ENCODE measurements around the gene ST6GALNAC3.

DNA sequence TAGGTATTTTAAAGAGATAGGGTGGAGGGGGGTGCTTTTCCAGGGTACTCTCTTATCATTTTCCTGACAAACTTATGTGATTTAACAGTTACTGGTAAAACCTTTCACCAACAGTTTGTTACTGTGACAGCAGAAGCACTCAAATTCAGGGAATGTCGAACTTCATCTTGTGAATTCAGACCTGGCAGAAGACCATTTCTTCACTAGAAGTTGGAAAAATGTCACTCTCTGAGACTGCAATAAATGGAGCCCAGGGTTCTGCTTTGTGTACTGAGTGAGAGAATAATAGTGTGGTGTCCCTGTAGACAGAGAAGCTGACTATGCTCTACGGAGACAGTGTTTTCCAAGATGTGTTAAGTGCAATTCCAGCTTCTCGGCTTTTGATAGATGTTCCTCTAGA, 200.2 kb downstream of the ST6GALNAC3 start:
- no peak for TF ChIP-seq CTCF (IDR thresholded peaks at IDR 0.05)
- no peak for TF ChIP-seq POLR2AphosphoS5 (IDR thresholded peaks at IDR 0.05; ENCODE audit: low read depth, low read length)
- no peak for TF ChIP-seq TCF7L2 (IDR thresholded peaks at IDR 0.05; ENCODE audit: low read depth, low read length)
- no peak for TF ChIP-seq REST (IDR thresholded peaks at IDR 0.05; ENCODE audit: insufficient read depth in 1 of 2, low read depth in 2 of 2, low read length in 1 of 2)
- TF ChIP-seq SIN3A (IDR thresholded peaks at IDR 0.05; ENCODE audit: borderline replicate concordance, insufficient read depth, low read depth, low read length): no peak
